IMR-90 (cell line): ENCODE measurements around the gene TMEM40. TPM values are rescaled to one million over a fixed set of nuclear protein-coding genes. Genes with fewer than 3 reads are reported as not detected.
"Not testable (repeated sequence)": the region's sequence is repeated elsewhere in the genome, so short reads cannot be mapped to it uniquely, and the experiment has no call there.

Source experiments
- ATAC-seq: fragments of 200-7000 bp; cut with Tn5 transposase; 2 replicates; pipeline ENCODE4 v1.9.1; 2020; ENCODE audit warnings: low read depth, mild to moderate bottlenecking, moderate library complexity
- BruUV-seq: library from RNA; stranded (reverse); fragments of 400-500 nt; replicated peaks from 2 replicates; lab custom pipeline; 2021; lab: Mats Ljungman, UMichigan
- CTCF ChIA-PET: fragments of 300-600 bp; formaldehyde crosslinking; extraction: SDS; loops from one replicate; lab custom pipeline; 2021; ENCODE audit warnings: antibody characterized with exemption; lab: Yijun Ruan, JAX
- POLR2A ChIA-PET: fragments of 300-600 bp; sonication (Branson Sonifier 250); formaldehyde crosslinking; loops from one replicate; lab custom pipeline; 2022; ENCODE audit warnings: antibody characterized with exemption; ENCODE audit not compliant: unreplicated experiment; lab: Charles Lee
- DNase-seq: peaks from one replicate; pipeline ENCODE4 v3.0.0; 2013
- H2AFZ ChIP-seq: replicated peaks from 2 replicates; pipeline ENCODE3; 2013; ENCODE audit warnings: low read length, mild to moderate bottlenecking; ENCODE audit not compliant: poor library complexity
- H2AK5ac ChIP-seq: 2 replicates; pipeline ENCODE4 v1.6.1; 2013; ENCODE audit warnings: low read depth, low read length, inconsistent platforms
- H2AK9ac ChIP-seq: replicated peaks from 2 replicates; pipeline ENCODE3; 2013; ENCODE audit warnings: mild to moderate bottlenecking, low read depth, low read length, moderate library complexity; ENCODE audit not compliant: poor library complexity
- H2BK120ac ChIP-seq: 2 replicates; pipeline ENCODE4 v1.6.1; 2013; ENCODE audit warnings: low read depth, low read length, inconsistent platforms
- H2BK15ac ChIP-seq: 3 replicates; pipeline ENCODE4 v1.6.1; 2013; ENCODE audit warnings: low read depth, low read length, inconsistent platforms
- H2BK20ac ChIP-seq: 2 replicates; pipeline ENCODE4 v1.6.1; 2013; ENCODE audit warnings: low read depth, mild to moderate bottlenecking, inconsistent platforms, low read length, moderate library complexity
- H2BK5ac ChIP-seq: 2 replicates; pipeline ENCODE4 v1.6.1; 2013; ENCODE audit warnings: mild to moderate bottlenecking, low read depth, low read length, inconsistent platforms; ENCODE audit not compliant: poor library complexity, severe bottlenecking
- H3K14ac ChIP-seq: replicated peaks from 2 replicates; pipeline ENCODE4 v1.6.1; 2013; ENCODE audit warnings: low read depth, low read length, inconsistent platforms
- H3K18ac ChIP-seq: 2 replicates; pipeline ENCODE4 v1.6.1; 2013; ENCODE audit warnings: low read depth, low read length, control low read depth
- H3K23ac ChIP-seq: 2 replicates; pipeline ENCODE4 v1.6.1; 2013; ENCODE audit warnings: low read depth, low read length, inconsistent platforms
- H3K27ac ChIP-seq: 2 replicates; pipeline ENCODE4 v1.5.1; 2013; ENCODE audit warnings: mild to moderate bottlenecking, control low read depth, low read length; ENCODE audit not compliant: insufficient read depth
- H3K27me3 ChIP-seq: 2 replicates; pipeline ENCODE4 v1.6.1; 2013; ENCODE audit warnings: low read length; ENCODE audit not compliant: control insufficient read depth, insufficient read depth
- H3K36me3 ChIP-seq: 2 replicates; pipeline ENCODE4 v1.6.1; 2013; ENCODE audit warnings: low read length, mixed read lengths; ENCODE audit not compliant: control insufficient read depth, insufficient read depth
- H3K4ac ChIP-seq: 2 replicates; pipeline ENCODE4 v1.6.1; 2013; ENCODE audit warnings: low read depth, low read length, inconsistent platforms
- H3K4me1 ChIP-seq: 2 replicates; pipeline ENCODE4 v1.6.1; 2013; ENCODE audit warnings: low read length, mixed read lengths; ENCODE audit not compliant: control insufficient read depth, insufficient read depth
- H3K4me2 ChIP-seq: 2 replicates; pipeline ENCODE4 v1.6.1; 2013; ENCODE audit warnings: low read depth, mild to moderate bottlenecking, control low read depth, low read length, moderate library complexity
- H3K4me3 ChIP-seq: 2 replicates; pipeline ENCODE4 v1.5.1; 2013; ENCODE audit warnings: low read depth, mild to moderate bottlenecking, control low read depth, low read length, moderate library complexity; ENCODE audit not compliant: insufficient read depth
- H3K56ac ChIP-seq: 2 replicates; pipeline ENCODE4 v1.6.1; 2013; ENCODE audit warnings: low read length, inconsistent platforms; ENCODE audit not compliant: insufficient read depth; ENCODE audit errors: extremely low read depth
- H3K79me1 ChIP-seq, 2 experiments: 2 replicates each; pipeline ENCODE4 v1.6.1; 2013; ENCODE audit warnings: low read length in 2 of 2, inconsistent platforms in 1 of 2, low read depth in 1 of 2
- H3K9ac ChIP-seq: 2 replicates; pipeline ENCODE4 v1.6.1; 2013; ENCODE audit warnings: low read depth, low read length, control low read depth
- H3K9me1 ChIP-seq: 2 replicates; pipeline ENCODE4 v1.6.1; 2013; ENCODE audit warnings: low read length, inconsistent platforms; ENCODE audit not compliant: insufficient read depth
- H3K9me3 ChIP-seq: 2 replicates; pipeline ENCODE4 v1.6.1; 2013; ENCODE audit warnings: low read length; ENCODE audit not compliant: control insufficient read depth, insufficient read depth
- H4K20me1 ChIP-seq: 2 replicates; pipeline ENCODE4 v1.6.1; 2013; ENCODE audit warnings: low read length, inconsistent platforms; ENCODE audit not compliant: insufficient read depth
- H4K5ac ChIP-seq: 2 replicates; pipeline ENCODE4 v1.6.1; 2013; ENCODE audit warnings: mild to moderate bottlenecking, low read depth, low read length, control low read depth
- H4K8ac ChIP-seq, 2 experiments: 2 replicates each; pipeline ENCODE4 v1.6.1; 2013; ENCODE audit warnings: low read depth in 2 of 2, low read length in 2 of 2, control low read depth in 1 of 2, inconsistent platforms in 1 of 2
- H4K91ac ChIP-seq: 2 replicates; pipeline ENCODE4 v1.6.1; 2013; ENCODE audit warnings: low read depth, low read length, inconsistent platforms; ENCODE audit not compliant: insufficient read depth
- CHD1 ChIP-seq: IDR thresholded peaks from 2 replicates; pipeline ENCODE4 v1.6.1; 2012; ENCODE audit warnings: low read depth, low read length, improper control_type of control experiment
- CTCF ChIP-seq: conservative IDR thresholded peaks from 2 replicates; pipeline ENCODE4 v1.5.1; 2012; ENCODE audit warnings: mild to moderate bottlenecking, low read depth, low read length, improper control_type of control experiment
- MAZ ChIP-seq: IDR thresholded peaks from 2 replicates; pipeline ENCODE4 v1.6.1; 2012; ENCODE audit warnings: low read depth, mild to moderate bottlenecking, low read length, improper control_type of control experiment, moderate library complexity, borderline replicate concordance
- NFE2L2 ChIP-seq: fragments of 150-350 bp; IDR thresholded peaks from 2 replicates; pipeline ENCODE4 v1.6.1; 2016; ENCODE audit warnings: low read depth, mild to moderate bottlenecking, low read length
- POLR2A ChIP-seq: IDR thresholded peaks from 2 replicates; pipeline ENCODE4 v1.6.1; 2012; ENCODE audit warnings: mild to moderate bottlenecking, low read depth, low read length
- RCOR1 ChIP-seq: IDR thresholded peaks from 2 replicates; pipeline ENCODE4 v1.6.1; 2012; ENCODE audit warnings: mild to moderate bottlenecking, low read length, improper control_type of control experiment; ENCODE audit not compliant: insufficient replicate concordance
- RFX5 ChIP-seq: IDR thresholded peaks from 2 replicates; pipeline ENCODE4 v1.8.0; 2012; ENCODE audit warnings: low read depth, mild to moderate bottlenecking, low read length, moderate library complexity
- WGBS, 2 experiments: methylation state at CpG; one replicate each; pipeline versions ENCODE4 v1.1.5 to v1.1.7; 2013; ENCODE audit warnings: missing lambda C conversion rate in 2 of 2; ENCODE audit not compliant: insufficient read length in 1 of 2; ENCODE audit errors: extremely low coverage in 2 of 2; 5-methylcytosine and 5-hydroxymethylcytosine counted together
- dilution Hi-C: fragments of 300-500 bp; cut with HindIII; formaldehyde crosslinking; loops from one replicate; pipeline ENCODE4 v1.14.3; 2018; ENCODE audit warnings: low sequenced_read_pairs; ENCODE audit not compliant: unreplicated experiment
- in situ Hi-C: fragments of 300-500 bp; cut with MboI; formaldehyde crosslinking; loops from 3 replicates; pipeline ENCODE4 v1.14.3; 2019; ENCODE audit warnings: low sequenced_read_pairs, inconsistent platforms, mixed read lengths
- intact Hi-C: fragments of 100-400 bp; cut with micrococcal nuclease; formaldehyde crosslinking; loops from 2 replicates; pipeline ENCODE4 v1.10.0; 2022
- polyA plus RNA-seq, 3 experiments: library from polyadenylated mRNA; depleted of rRNA; stranded (reverse); fragments of >200 nt; gene quantifications; 2 replicates each; pipeline ENCODE4 v1.2.3, GENCODE V29; 2012; ENCODE audit warnings: low replicate concordance in 1 of 3
- total RNA-seq: library from RNA; depleted of rRNA; stranded (reverse); fragments of >200 nt; gene quantifications from 2 replicates; pipeline ENCODE4 v1.2.3, GENCODE V29; 2012

Gene TMEM40
- total and polyA plus RNA-seq, 2 of the 4 experiments (the other 2 are of a cell fraction): 0.27 TPM; not detected in 1

- no TSS peak for BruUV-seq
- H4K91ac ChIP-seq: no peak overlapping the region
- no peak overlapping the region for H3K4me3 ChIP-seq
- no peak overlapping the region for H3K18ac ChIP-seq
- WGBS, 2 experiments: 60% methylated on average over 1 of the region's 3 CpGs; no CpG with 5 or more reads in 1 of the 2 experiments
- H3K4ac ChIP-seq: no peak overlapping the region
- H2AFZ ChIP-seq: no peak overlapping the region
- no peak overlapping the region for H2BK15ac ChIP-seq
- H4K8ac ChIP-seq: no peak overlapping the region
- no peak overlapping the region for H3K23ac ChIP-seq
- H3K9ac ChIP-seq: no peak overlapping the region
- no peak overlapping the region for H2AK5ac ChIP-seq
- DNase-seq (no peak), ATAC-seq (no peak)
- no peaks in the 10 kb centered on the region for H3K9me3 ChIP-seq
- H2BK120ac ChIP-seq: no peak overlapping the region
- no peak overlapping the region for H2BK5ac ChIP-seq
- H2BK20ac ChIP-seq: no peak overlapping the region
- H3K9me1 ChIP-seq: no peaks in the 10 kb centered on the region
- no peak overlapping the region for H4K5ac ChIP-seq
- H3K27ac ChIP-seq: no peak overlapping the region
- no peak overlapping the region for H3K4me2 ChIP-seq
- dilution Hi-C loops: no loop called here
- TF ChIP-seq RCOR1: no peak
- TF ChIP-seq CHD1: no peak
- TF ChIP-seq NFE2L2: no peak
- TF ChIP-seq POLR2A: no peak
- TF ChIP-seq MAZ: no peak
- TF ChIP-seq CTCF: no peak
- TF ChIP-seq RFX5: no peak
- no peaks in the 10 kb centered on the region for H4K20me1 ChIP-seq
- no peaks in the 10 kb centered on the region for H3K36me3 ChIP-seq
- H3K4me1 ChIP-seq: no peaks in the 10 kb centered on the region
- in situ Hi-C loops: no loop called here
- no peak overlapping the region for H3K14ac ChIP-seq
- peaks cover 4% of the 10 kb centered on the region for H3K27me3 ChIP-seq
- CTCF ChIA-PET: no interaction called here
- intact Hi-C loops: no loop called here
- no peak overlapping the region for H3K56ac ChIP-seq
- H2AK9ac ChIP-seq: no peak overlapping the region
- POLR2A ChIA-PET: no interaction called here
- H3K79me1 ChIP-seq: no peaks in the 10 kb centered on the region
Observed at GRCh38 chr3:12702501-12702900, 56.6 kb downstream of the TMEM40 start.

- H2AFZ ChIP-seq, H3K23ac ChIP-seq, H3K4ac ChIP-seq, in situ Hi-C loops, CTCF ChIA-PET, H3K27ac ChIP-seq, BruUV-seq, H3K4me3 ChIP-seq, H2BK15ac ChIP-seq, H3K14ac ChIP-seq, DNase-seq, dilution Hi-C loops, H3K36me3 ChIP-seq, H2BK120ac ChIP-seq, ATAC-seq, H4K8ac ChIP-seq, H2BK5ac ChIP-seq, intact Hi-C loops, H3K56ac ChIP-seq, H2AK5ac ChIP-seq, H3K79me1 ChIP-seq, H4K5ac ChIP-seq, H2AK9ac ChIP-seq, H4K20me1 ChIP-seq, H3K4me1 ChIP-seq, H3K27me3 ChIP-seq, H4K91ac ChIP-seq, H3K4me2 ChIP-seq, H3K9ac ChIP-seq, H2BK20ac ChIP-seq, H3K9me3 ChIP-seq, H3K9me1 ChIP-seq, H3K18ac ChIP-seq: not testable (repeated sequence)
- POLR2A ChIA-PET: interaction anchor here (0.7 kb wide), 1 partner anchor 697 kb away, joined by 30 read pairs; the partner anchor contains the start of gene SYN2
- 78% methylated on average over 3 of the region's 10 CpGs; no CpG with 5 or more reads in 1 of the 2 experiments for WGBS, 2 experiments
Observed at GRCh38 chr3:12701601-12702000, 57.5 kb downstream of the TMEM40 start.
